ENCODE results near the gene KLRF1.

- TF ChIP-seq POLR2A (IDR thresholded peaks at IDR 0.05; ENCODE audit: low read length) (no peak), GATA1 (IDR thresholded peaks at IDR 0.05; ENCODE audit: low read depth, low read length) (no peak)
Measured at GRCh38 chr12:9809338-9809737, 17.9 kb upstream of the KLRF1 start.

Measured in erythroblast (primary cell).